CD4-positive, alpha-beta T cell treated with Interleukin-15 for 1 hour (primary cell): ENCODE results near the gene ITPR3.

Experiments used
- DNase-seq: peaks from one replicate; pipeline ENCODE4 v3.0.0-alpha.2; 2020

Gene ITPR3

GRCh38 chr6:33704215-33705066 lies 83.3 kb downstream of the ITPR3 start:
- no peak for DNase-seq

GRCh38 chr6:33705268-33705885 lies 84.3 kb downstream of the ITPR3 start:
- DNase-seq = no peak

GRCh38 chr6:33705955-33706725 lies 85.0 kb downstream of the ITPR3 start:
- DNase-seq = no peak

GRCh38 chr6:33707771-33708170 lies 86.6 kb downstream of the ITPR3 start:
- DNase-seq = no peak

GRCh38 chr6:33708516-33709204 lies 87.5 kb downstream of the ITPR3 start:
- DNase-seq = no peak

- no peak for DNase-seq
These were observed 88.6 kb downstream of the ITPR3 start for GRCh38 chr6:33709605-33710295.

GRCh38 chr6:33710296-33711121 lies 89.4 kb downstream of the ITPR3 start:
- DNase-seq = no peak

- peak; percentile 97 for DNase-seq
These were observed 90.3 kb downstream of the ITPR3 start, which contains the start of gene UQCC2 for GRCh38 chr6:33711140-33712129. Gene UQCC2, minus strand, starts transcription at chr6:33711700. Its CDS starts 14 bp downstream, at chr6:33711686.

GRCh38 chr6:33712914-33713313 lies 91.8 kb downstream of the ITPR3 start:
- DNase-seq = no peak

GRCh38 chr6:33713786-33714185 lies 92.7 kb downstream of the ITPR3 start:
- no peak for DNase-seq

GRCh38 chr6:33714385-33715040 lies 93.4 kb downstream of the ITPR3 start:
- no peak for DNase-seq

- DNase-seq = no peak
These were observed 95.3 kb downstream of the ITPR3 start for GRCh38 chr6:33716379-33716778.

- DNase-seq = no peak
These were observed 95.9 kb downstream of the ITPR3 start for GRCh38 chr6:33716890-33717632.

GRCh38 chr6:33717934-33718455 lies 96.9 kb downstream of the ITPR3 start:
- no peak for DNase-seq

GRCh38 chr6:33718713-33719112 lies 97.6 kb downstream of the ITPR3 start:
- DNase-seq = no peak

- no peak for DNase-seq
These were observed 98.3 kb downstream of the ITPR3 start for GRCh38 chr6:33719326-33719987.

GRCh38 chr6:33720998-33721397 lies 99.9 kb downstream of the ITPR3 start:
- DNase-seq = no peak

GRCh38 chr6:33721508-33721907 lies 100.4 kb downstream of the ITPR3 start:
- DNase-seq = no peak
